SU-DHL-6 (cell line): ENCODE measurements around the gene METTL4.

Experiments used
- H2AFZ ChIP-seq: fragments of 200-600 bp; sonication (generic); 2 replicates; pipeline ENCODE4 v1.6.1; 2014; ENCODE audit warnings: low read depth, mild to moderate bottlenecking, moderate library complexity, mixed read lengths, antibody characterized with exemption, low read length; ENCODE audit not compliant: severe bottlenecking
- H3F3A ChIP-seq: fragments of 200-600 bp; shearing (Covaris generic); 2 replicates; pipeline ENCODE4 v1.6.0; 2016; ENCODE audit warnings: antibody characterized with exemption, mild to moderate bottlenecking; ENCODE audit not compliant: insufficient read depth
- H3K27ac ChIP-seq: fragments of 200-600 bp; sonication (generic); 2 replicates; pipeline ENCODE4 v1.5.1; 2016; ENCODE audit warnings: low read depth, mild to moderate bottlenecking, low read length, moderate library complexity, mixed read lengths
- H3K27me3 ChIP-seq: fragments of 200-600 bp; sonication (generic), shearing (Covaris generic); 2 replicates; pipeline ENCODE4 v1.6.0; 2014; ENCODE audit warnings: mild to moderate bottlenecking, low read length
- H3K36me3 ChIP-seq: fragments of 200-600 bp; sonication (generic); 2 replicates; pipeline ENCODE4 v1.6.1; 2014; ENCODE audit warnings: mild to moderate bottlenecking, low read length, mixed read lengths
- H3K4me2 ChIP-seq: fragments of 300-600, 200-600 bp; shearing (Covaris generic), sonication (generic); 2 replicates; pipeline ENCODE4 v1.6.0; 2014; ENCODE audit warnings: low read length, low read depth, mild to moderate bottlenecking; ENCODE audit not compliant: poor library complexity, severe bottlenecking
- H3K4me3 ChIP-seq: fragments of 200-600 bp; sonication (generic); 2 replicates; pipeline ENCODE4 v1.5.1; 2014; ENCODE audit warnings: antibody characterized with exemption, low read length, mild to moderate bottlenecking, mixed read lengths; ENCODE audit not compliant: insufficient read depth, poor library complexity, severe bottlenecking
- H3K79me2 ChIP-seq: fragments of 200-600 bp; sonication (generic); 2 replicates; pipeline ENCODE4 v1.6.1; 2014; ENCODE audit warnings: mild to moderate bottlenecking, low read length, moderate library complexity; ENCODE audit not compliant: insufficient read depth
- H3K9ac ChIP-seq: fragments of 200-600 bp; sonication (generic); 2 replicates; pipeline ENCODE4 v1.7.0; 2014; ENCODE audit warnings: mild to moderate bottlenecking, low read length
- H3K9me2 ChIP-seq: fragments of 200-600 bp; sonication (generic); replicated peaks from 2 replicates; pipeline ENCODE4 v1.6.1; 2014; ENCODE audit warnings: low read length; ENCODE audit not compliant: insufficient read depth
- H3K9me3 ChIP-seq: fragments of 200-600 bp; sonication (generic); 2 replicates; pipeline ENCODE4 v1.6.1; 2014; ENCODE audit warnings: low read length, mixed read lengths; ENCODE audit not compliant: insufficient read depth
- H4K20me1 ChIP-seq: fragments of 200-600 bp; sonication (generic); 2 replicates; pipeline ENCODE4 v1.6.1; 2014; ENCODE audit warnings: low read depth, mild to moderate bottlenecking, antibody characterized with exemption, low read length, moderate library complexity, mixed read lengths
- CTCF ChIP-seq: fragments of 200-600 bp; sonication (generic); IDR thresholded peaks from one replicate; pipeline ENCODE4 v1.5.1; 2017; ENCODE audit warnings: antibody characterized with exemption, mild to moderate bottlenecking, low read length, moderate library complexity; ENCODE audit not compliant: insufficient read depth, poor library complexity, severe bottlenecking
- EZH2phosphoT487 ChIP-seq: fragments of 200-600 bp; sonication (generic), shearing (Covaris generic); conservative IDR thresholded peaks from 2 replicates; pipeline ENCODE4 v1.6.1; 2018; ENCODE audit warnings: mild to moderate bottlenecking, antibody characterized with exemption, low read length, moderate library complexity, mixed read lengths

Gene METTL4

GRCh38 chr18:2602844-2603243, 31.5 kb upstream of the METTL4 start:
- Histone ChIP-seq H3K79me2 (no peaks in the 10 kb centered on the region), H3K27me3 (no peaks in the 10 kb centered on the region), H3K4me3 (no peak overlapping the region), H3K9me3 (no peaks in the 10 kb centered on the region), H3K36me3 (peaks cover 75% of the 10 kb centered on the region), H4K20me1 (no peaks in the 10 kb centered on the region), H3K27ac (no peak overlapping the region), H3K9ac (no peak overlapping the region), H3K4me2 (no peak overlapping the region), H2AFZ (no peak overlapping the region), H3F3A (peaks cover 23% of the 10 kb centered on the region; the same call in 1 of the 2 replicates), H3K9me2 (no peaks in the 10 kb centered on the region)
- no peak for TF ChIP-seq CTCF
- no peak for TF ChIP-seq EZH2phosphoT487

GRCh38 chr18:2597639-2598038, 26.3 kb upstream of the METTL4 start:
- H3K79me2 ChIP-seq = no peaks in the 10 kb centered on the region; the same call in 1 of the 2 replicates
- H3K4me3 ChIP-seq = no peak overlapping the region
- H3K27me3 ChIP-seq = no peaks in the 10 kb centered on the region
- H3K9me3 ChIP-seq = no peaks in the 10 kb centered on the region
- no peak overlapping the region for H2AFZ ChIP-seq
- H3F3A ChIP-seq = peaks cover 8% of the 10 kb centered on the region; the same call in 1 of the 2 replicates
- no peaks in the 10 kb centered on the region for H3K9me2 ChIP-seq
- no peak overlapping the region for H3K9ac ChIP-seq
- H4K20me1 ChIP-seq = no peaks in the 10 kb centered on the region
- peaks cover 68% of the 10 kb centered on the region for H3K36me3 ChIP-seq
- TF ChIP-seq EZH2phosphoT487 (no peak), CTCF (no peak)
- H3K4me2 ChIP-seq = no peak overlapping the region
- no peak overlapping the region for H3K27ac ChIP-seq

GRCh38 chr18:2590303-2590702, 19.0 kb upstream of the METTL4 start:
- no peak for TF ChIP-seq EZH2phosphoT487
- TF ChIP-seq CTCF = no peak

More at GRCh38 chr18:2590303-2590702, 19.0 kb upstream of the METTL4 start:
- no peaks in the 10 kb centered on the region for H3K9me3 ChIP-seq
- H3K4me2 ChIP-seq = no peak overlapping the region
- no peaks in the 10 kb centered on the region for H3K9me2 ChIP-seq
- H3K9ac ChIP-seq = no peak overlapping the region
- no peak overlapping the region for H2AFZ ChIP-seq
- no peaks in the 10 kb centered on the region for H3K27me3 ChIP-seq
- H3K79me2 ChIP-seq = no peaks in the 10 kb centered on the region; the same call in 1 of the 2 replicates
- H3K4me3 ChIP-seq = no peak overlapping the region
- H4K20me1 ChIP-seq = no peaks in the 10 kb centered on the region
- H3K36me3 ChIP-seq = peaks cover 81% of the 10 kb centered on the region
- H3K27ac ChIP-seq = no peak overlapping the region
- H3F3A ChIP-seq = peaks cover 12% of the 10 kb centered on the region; the same call in 1 of the 2 replicates
